Stimulated activated CD4-positive, alpha-beta T cell treated with anti-CD3 and anti-CD28 coated beads, Interleukin-12 subunit alpha, Interleukin-12 subunit beta, amount 100 ng/mL, for 24 hours (primary cell): ENCODE data around the gene SLC45A1.
"Not testable (repeated sequence)": the region's sequence is repeated elsewhere in the genome, so short reads cannot be mapped to it uniquely, and the experiment has no call there.

ENCODE experiments used
- DNase-seq, 2 experiments: peaks; one replicate each; pipeline ENCODE4 v3.0.0-alpha.2; 2020; ENCODE audit warnings: low read depth in 2 of 2

Gene SLC45A1

DNA sequence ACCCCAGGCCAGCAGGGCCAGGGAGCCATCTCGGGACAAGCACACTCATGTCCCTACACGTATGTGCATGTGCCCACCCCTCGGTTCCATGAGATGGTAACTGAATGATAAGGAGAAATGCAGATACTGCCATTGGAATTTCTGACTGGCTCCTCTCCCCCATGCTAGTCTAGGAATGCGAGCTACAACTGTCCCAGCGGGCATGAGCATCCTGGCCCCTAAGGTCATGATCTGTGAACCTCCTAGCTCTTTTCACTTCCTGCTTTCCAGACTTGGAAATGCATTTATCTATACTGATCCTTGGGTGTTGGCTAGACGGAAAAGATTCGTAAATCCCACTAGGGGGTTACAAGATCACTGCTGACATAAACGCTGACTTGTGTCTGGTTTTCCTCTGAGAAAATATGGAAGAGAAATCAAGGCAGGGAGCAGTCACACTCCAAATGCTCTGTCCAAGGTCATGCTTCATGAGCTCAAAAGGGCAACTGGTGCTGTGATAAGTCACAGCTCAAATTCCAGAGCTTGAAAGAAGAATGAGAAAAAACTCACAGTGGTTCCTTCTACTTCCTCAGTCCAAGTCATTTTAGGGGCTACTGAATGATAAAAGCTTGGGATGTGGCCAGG lies 49.8 kb downstream of the SLC45A1 start:
- DNase-seq, result no peak

DNA sequence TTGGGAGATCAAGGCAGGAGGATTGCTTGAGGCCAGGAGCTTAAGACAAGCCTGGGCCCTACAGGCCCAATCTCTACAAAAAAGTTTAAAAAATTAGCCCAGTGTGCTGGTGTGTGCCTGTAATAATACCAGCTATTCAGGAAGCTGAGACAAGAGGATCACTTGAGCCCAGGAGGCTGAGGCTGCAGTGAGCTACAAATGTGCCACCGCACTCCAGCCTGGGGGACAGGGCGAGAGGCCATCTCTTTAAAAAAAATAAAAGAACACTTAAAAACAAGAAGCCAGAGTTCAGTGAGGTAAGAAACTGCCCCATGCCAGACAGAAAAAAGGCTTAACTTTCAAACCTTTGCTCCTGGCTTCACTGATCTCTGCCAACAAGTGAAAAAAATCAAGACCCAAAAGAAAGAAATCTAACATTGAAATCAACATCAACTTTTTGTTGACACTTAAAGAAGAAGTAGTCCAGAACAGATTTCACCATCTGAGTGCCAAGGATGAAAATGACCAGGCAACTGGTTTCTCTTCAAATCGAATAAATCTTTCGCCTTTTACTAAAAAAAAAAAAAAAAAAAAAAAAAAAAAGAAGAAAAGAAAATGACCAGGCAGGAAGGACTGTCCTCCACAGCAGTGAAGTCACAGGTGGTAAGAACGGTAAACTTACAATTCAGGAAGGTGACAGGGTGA lies 51.2 kb downstream of the SLC45A1 start:
- DNase-seq, result no peak

DNA sequence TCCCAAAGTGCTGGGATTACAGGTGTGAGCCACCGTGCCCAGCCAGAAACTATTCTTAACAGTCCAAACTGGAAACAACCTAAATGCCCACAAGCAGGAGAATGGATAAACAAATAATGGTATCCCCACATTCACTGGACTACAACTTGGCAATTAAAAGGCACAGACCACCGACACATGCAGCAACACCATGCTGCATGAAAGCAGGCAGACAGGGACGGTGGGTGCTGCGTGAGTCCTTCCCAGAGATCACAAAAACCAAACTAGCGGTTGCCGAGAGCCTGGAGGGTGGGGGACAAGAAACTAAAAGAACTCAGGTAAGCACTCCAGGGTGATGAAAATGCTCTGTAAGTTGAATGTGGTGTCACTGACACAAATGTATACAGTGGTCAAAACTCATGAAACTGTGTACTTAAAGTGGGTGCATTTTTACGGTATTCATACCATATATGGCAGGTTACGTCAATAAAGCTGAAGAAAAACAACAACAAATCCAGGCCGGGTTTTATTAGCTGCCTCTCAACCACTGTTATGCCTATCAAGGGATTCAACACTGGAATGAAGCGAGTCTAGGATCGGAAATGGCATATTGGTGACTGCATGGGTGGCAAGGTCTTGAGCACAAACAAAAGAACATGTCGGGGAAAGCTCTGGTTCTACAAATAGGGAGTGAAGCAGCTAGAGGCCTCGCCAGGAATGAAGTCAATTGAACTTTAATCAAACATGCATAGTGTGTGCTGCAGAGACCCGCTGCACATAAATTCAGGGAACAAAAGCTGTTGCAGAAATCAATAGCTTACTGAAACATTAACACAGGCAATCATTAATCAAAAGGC lies 52.4 kb downstream of the SLC45A1 start:
- DNase-seq, result no peak

DNA sequence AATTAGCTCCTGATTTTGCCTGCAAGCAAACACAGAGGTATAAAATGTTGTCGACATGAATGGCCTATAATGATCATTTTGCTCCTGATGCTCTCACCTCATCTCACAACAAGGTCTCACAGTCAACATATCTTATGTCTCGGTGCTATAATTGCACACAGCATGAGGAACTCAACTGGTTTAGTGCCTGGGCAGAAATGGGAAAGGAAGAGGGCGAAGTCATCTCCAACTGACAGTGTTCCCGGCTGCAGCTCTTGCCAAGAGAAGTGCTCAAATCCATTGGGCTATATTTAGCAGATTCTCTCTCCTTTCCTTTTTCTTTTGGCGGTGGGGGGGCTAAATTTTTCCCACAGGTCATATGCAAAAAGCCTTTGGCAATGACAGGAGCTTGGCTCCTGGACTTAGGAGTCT lies 53.0 kb downstream of the SLC45A1 start:
- no peak for DNase-seq

DNA sequence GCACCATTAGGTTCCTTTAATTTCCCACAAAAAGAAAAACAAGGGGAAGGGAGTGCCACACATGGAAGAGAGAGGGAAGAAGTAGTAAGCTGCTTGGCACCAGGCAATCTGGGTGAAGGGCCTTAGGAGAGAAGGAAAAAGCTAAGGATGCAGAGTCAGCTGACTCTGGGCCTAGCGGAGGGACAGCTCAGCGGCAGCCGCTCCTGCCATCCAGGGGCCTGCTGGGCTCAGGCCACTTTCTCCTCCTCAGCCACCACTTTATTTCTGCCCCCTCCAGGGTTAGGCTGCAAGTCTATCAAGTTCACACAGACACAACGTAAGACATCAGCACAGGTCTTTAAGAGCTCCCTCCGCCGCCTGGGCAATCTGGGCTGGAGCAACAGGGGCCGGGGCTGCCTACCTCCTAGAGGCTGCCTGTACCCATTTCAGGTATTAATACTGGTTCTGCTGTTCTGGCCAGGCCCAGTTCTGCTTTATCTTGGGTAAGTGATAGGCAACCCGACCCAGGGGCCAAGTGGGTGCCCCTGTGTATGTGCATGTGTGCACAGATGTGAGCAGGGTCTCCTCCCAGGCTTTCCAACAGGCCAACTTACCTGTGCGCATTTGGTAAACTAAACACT lies 53.6 kb downstream of the SLC45A1 start:
- no peak for DNase-seq

DNA sequence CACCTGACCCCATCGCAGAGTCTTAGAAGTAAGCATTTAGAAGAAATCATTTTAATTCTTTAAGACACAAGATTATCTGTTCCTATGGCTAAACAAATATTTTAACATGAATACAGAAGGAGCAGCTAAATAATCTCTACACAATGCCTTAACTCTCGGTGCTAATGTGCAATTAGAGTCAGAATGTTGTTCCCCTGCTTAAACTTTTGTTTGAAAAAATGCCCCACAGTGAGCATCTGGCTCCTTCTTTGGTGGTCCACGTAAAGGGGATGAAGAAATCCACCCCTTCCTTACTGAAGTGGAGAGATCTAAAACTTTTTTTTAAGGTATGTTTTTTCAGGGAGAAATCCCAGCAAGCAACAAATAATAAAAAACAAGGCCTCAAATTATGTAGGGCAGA lies 55.2 kb downstream of the SLC45A1 start:
- no peak for DNase-seq

DNA sequence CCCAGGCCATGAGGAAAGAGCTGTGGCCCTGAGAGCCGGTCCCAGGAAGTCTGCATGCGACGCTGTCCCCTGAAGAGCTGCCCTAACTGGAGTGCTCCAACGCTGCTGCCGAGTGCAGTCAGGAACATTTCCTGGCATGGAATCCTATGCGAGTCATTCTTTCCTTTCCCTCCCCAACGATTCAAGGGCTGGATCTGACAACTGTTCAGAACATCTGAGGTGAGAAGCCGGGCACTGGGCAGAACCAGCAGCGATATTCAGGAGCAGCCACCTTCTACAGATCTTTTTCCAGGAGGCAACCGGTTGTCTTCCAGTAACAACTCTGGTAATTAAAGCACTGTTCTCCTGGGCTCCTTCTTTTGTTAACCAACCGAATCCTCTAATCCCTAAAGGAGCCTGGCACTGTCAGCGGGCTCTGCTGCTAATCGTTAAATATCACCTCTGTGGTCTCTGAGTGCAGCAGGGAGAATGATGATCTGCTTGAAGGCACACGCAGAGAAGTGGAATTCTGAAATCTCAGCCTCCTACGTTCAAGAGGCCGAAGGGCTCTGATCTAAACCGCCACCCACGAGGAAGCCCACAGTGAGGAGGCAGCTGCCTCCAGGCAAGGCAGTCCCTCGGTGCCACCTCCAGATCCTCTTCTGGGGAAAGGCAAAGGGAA lies 55.8 kb downstream of the SLC45A1 start:
- DNase-seq, result no peak

DNA sequence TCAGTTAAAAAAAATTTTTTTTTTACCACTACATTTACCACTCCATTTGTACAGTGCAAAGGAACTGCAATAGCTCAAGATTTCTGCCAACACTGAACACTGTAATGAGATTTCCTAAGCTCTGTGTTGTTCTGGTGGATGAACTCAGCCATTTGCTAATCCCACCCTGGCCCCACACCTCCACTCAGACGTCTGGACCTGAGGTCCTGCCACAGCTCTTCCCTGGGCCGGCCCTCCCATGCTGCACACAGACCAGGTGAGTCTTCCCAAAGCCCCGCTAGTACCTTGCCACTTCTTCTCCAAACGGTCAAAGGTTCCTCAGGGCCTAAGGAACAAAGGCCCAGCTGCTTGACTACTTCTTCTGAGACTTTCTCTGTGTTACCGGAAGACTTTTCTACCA lies 56.4 kb downstream of the SLC45A1 start:
- DNase-seq, result no peak

DNA sequence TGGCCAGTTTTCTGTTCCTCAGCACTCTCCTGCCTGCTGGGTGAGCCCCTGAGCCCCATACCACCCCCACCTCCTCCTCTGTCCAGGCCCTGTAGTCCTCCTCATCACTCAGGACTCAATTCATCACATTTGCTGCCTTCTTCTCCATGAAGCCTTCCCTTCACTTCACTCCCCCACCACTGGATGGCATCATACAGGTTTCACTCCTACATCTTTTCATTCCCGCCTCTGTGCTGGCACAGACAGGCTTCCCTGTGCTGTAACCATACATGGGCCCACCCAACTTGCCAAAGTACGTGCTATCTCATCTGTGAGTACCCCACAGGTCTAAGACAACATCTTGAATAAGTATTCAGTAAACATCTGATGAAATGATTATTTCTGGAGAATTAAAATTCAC lies 56.9 kb downstream of the SLC45A1 start:
- no peak for DNase-seq

DNA sequence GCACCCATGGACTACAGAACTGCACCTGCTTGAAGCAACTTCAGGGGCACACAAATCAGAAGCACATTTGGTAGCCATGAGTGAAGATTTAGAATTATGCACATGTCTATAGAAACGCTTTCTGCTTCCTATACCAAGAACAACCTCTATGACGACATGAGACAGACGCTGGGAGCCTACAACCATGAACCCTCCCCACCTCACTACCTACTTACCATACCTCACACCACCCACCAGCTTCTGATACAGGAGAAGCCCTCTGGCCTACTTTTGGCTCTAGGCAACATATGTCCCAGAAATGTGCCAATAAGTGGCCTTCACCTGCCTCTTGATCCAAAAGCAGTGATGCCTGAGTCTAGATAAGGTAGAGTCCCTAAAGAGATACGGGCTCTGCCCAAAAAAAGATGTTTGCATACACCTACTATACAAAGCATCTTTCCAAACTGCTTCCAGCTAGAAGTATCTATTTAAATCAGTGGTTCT lies 58.5 kb downstream of the SLC45A1 start:
- DNase-seq, result no peak

DNA sequence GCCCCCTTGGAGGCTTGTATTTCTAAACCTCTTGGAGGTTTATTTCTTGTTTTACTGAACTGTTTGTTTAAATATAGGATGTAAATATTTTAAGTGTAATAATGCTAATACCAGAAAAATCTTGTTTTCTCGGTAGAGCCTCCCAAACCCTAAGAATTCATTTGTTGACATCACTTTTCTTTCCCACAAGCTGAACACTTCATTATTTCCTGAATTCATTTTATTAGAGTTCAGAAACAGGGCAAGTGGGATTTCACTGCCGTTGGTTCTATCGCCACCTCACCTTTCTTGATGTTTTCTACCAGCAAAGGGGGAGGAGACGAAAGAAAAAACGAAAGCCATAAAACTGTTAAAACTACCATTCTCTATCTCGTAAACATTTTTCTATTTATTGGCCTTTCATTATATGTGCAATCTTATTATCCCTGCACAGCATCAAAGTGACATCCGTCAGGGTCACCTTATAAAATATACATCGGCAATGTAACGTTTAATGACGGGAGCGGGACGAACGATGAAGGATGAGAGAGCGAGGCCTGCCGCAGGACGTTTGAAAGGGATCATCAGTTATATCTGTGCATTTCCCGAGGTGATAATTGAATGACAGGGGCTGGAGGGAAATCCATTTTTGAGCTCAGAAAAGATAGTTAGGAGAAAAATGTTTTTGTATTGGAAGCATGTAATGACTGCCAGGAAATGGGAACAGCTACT lies 59.5 kb downstream of the SLC45A1 start:
- DNase-seq, result no peak

DNA sequence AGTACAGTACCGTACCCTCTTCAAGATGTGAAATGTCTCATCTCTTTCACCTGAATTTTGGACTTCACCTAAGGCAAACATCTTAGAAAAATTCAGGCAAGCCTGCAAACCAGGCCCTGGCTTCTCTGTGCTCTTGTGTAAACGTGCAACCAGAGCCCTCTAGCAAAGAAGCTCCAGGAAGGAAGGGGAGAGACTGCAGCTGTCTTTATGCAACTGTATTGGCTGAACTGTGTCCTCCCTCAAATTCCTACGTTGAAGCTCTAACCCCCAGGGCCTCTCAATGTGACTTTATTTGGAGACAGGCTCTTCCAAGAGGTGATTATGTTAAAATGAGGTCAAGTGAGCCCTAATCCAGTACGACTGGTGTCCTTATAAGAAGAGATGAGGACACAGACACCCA lies 60.3 kb downstream of the SLC45A1 start:
- DNase-seq, result no peak

DNA sequence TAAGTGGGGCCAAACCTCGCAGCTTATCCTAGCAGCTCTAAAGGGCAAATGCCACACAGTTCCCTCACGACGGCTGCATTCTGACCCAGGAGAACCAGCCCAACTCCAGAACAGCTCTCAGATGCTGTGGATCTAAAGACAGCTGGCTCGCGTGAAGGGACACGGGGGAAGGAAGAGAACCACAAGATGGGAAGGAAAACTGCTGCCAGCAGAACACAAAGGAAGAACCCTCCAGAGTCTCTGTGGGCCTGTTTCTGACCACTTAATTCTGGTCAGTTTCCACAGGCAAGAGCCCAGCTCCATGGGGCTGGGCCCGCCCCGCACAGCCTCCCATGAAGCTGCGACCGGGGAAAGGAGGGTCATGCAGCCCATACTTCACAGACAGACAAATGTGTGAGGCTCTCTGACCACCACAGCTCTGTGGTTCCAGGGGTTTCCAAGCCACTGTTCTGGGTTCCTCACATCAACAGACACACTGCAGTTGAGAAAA lies 61.1 kb downstream of the SLC45A1 start:
- DNase-seq, result no peak

DNA sequence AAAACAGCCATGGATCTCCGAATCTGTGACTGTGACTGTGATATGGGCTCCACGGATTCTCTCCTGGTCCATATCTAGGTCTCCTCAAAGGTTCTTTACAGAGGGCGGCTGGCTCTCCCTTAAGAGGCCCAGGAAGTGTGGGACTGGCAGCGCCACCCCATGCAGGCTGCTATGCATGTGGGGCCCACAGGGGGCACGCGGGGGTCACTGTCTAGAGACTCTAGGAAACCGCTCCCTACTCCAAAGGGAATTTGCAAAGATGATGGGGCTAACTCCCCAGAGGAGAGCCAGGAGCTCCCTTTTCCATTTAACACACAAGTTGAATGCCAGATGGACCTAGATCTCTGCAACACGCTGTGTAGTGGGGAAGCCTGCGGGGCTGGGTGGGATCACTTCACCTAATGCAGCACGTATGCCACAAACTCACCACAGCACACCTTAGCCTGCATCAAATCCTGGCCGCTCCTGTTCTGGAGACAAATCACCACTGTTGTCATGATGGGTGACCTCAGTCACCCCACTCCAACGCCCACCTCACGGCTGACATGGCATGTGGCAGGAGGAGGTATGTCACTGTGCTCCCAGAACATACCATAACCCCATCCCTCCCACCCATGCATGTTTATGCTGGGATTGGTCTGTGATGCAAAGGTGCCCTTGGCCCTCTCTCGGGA lies 61.7 kb downstream of the SLC45A1 start:
- no peak for DNase-seq

DNA sequence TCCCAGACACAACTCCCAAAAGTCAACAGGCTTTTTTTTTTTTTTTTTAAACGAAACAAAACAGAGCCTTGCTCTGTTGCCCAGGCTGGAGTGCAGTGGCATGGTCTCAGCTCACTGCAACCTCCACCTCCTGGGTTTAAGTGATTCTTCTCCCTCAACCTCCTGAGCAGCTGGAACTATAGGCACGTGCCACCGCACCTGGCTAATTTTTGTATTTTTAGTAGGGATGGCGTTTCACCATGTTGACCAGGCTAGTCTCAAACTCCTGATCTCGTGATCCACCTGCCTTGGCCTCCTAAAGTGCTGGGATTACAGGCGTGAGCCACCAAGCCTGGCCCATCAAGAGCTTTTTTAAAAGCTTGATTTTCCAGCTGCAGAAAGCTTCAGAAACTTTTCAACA lies 62.4 kb downstream of the SLC45A1 start:
- not testable (repeated sequence) for DNase-seq

DNA sequence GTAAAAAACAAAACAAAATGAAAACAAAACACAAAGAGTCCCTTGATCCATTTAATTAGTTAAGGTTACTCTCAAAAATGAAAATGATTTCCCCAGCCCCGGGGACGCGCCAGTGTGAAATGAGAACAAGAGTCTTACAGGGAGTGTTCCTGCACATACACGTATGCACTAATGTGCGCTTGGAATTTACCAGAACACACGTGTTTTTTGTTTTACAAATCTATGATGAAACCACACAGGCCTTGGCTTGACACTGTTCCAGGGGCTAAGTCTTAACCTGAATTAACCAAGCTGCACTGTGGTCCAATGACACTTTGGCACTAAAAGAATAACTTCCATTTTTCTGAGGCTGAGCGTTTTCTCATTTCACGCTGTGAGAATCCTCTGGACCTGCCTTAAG lies 63.7 kb downstream of the SLC45A1 start:
- no peak for DNase-seq

DNA sequence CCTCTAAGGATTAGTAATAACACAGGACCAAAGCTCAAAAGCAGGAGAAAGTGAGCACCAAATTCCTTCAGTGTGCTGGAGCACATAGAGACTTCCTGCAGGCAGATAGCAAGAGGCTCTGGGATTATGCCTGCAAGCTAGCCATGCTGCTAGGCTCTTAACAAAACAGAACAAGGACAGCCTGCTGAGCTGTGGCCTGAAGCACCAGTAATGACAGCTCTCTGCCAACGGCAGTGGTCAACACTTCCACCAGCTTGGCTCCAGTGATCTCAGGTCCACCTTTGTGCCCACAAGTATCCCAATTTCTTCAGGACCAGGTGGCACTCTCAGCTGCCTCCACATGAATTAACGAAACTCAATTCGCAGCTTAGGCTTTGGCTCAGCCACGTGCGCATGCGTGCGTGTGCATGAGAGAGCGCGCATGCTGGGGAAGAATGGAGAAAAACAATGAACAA lies 64.2 kb downstream of the SLC45A1 start:
- no peak for DNase-seq

DNA sequence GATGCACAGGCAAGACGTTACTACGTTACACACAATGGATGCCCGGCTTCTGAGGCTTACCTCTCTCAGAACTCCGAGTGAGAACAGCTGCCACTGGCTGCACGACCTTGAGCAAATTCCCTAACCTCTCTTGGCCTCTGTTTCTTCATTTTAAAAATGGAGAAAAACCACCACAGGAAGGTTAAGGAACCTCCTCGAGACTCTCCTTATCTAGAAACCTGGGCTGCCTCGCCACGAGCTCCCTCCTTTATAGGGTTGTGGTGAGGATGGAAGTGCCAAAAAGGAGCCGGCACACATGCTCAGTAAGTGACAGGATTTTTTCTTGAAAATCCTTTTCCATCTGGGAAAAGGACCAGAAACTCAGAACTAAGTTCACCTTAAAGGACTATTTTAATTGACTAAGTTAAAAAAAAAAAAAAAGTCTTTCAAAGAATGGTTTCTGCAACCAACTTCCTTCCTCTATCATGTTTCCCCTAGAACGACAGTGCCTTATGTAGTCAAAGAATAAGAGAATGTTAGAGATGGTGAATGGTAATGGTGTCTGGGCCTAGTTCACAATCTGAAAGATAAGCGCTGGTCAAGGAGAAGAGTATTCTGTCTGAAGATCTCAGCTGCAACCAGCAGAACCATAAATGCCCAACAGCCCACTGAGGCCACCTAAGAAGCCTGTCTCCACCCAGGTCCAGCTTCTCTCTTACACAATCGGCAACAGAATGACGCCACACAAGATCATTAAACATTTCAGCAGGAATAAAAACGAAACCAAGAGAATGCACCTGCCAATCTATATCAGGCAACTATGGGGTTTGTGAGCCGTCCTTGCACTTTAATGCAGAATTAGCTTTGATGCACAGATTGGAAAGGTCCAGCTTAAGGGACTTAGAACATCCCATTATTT lies 64.9 kb downstream of the SLC45A1 start:
- DNase-seq, result no peak

DNA sequence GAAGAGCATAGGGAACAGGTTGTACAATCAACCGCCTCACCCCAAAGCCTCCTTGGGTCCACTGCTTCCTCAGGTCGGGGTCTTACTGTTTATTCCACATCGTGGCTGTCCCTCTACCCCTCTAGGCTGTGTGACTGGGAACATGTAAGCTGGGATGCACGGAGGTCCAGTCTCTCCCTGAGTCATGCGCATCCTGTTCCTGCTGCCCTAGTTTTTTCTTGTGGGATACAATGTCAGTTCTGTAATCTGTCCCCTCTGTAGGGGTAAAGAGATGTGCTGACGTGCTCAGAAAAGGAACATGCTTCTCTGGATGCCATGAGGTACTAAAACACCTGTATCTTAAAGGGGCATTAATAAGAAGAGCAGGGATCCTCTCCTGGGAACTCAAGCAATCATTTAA lies 66.2 kb downstream of the SLC45A1 start:
- no peak for DNase-seq
